Vagina (tissue), 2 donors: ENCODE results near the gene KCNE4. TPM values are rescaled to one million over a fixed set of nuclear protein-coding genes. Genes with fewer than 3 reads are reported as not detected.

Experiments
- DNase-seq, 2 donors: peaks; one replicate each; pipeline ENCODE4 v3.0.0-alpha.2; 2017; ENCODE audit errors: extremely low spot score in 2 of 2
- H3K27ac ChIP-seq: fragments of 200-600 bp; sonication (generic); one replicate; pipeline ENCODE4 v1.5.1; 2019
- H3K27me3 ChIP-seq: fragments of 200-600 bp; sonication (generic); one replicate; pipeline ENCODE4 v1.5.1; 2019
- H3K36me3 ChIP-seq, 2 donors: fragments of 200-600 bp; sonication (generic); one replicate each; pipeline ENCODE4 v1.5.1; 2017 to 2019
- H3K4me1 ChIP-seq: fragments of 200-600 bp; sonication (generic); one replicate; pipeline ENCODE4 v1.5.1; 2019
- H3K4me3 ChIP-seq, 2 donors: fragments of 200-600 bp; sonication (generic); 1 replicate in 1 of 2; 2 replicates in 1 of 2; pipeline ENCODE4 v1.5.1; 2016 to 2019
- H3K9me3 ChIP-seq: fragments of 200-600 bp; sonication (generic); one replicate; pipeline ENCODE4 v1.5.1; 2019
- CTCF ChIP-seq, 3 experiments: fragments of 450-650 bp in 2 of 3; fragments of 200-600 bp in 1 of 3; sonication (generic) in 1 of 3; IDR thresholded peaks; one replicate each; pipeline ENCODE4 v1.5.1; 2017 to 2019; ENCODE audit warnings: antibody characterized with exemption in 3 of 3, mild to moderate bottlenecking in 2 of 3, moderate library complexity in 2 of 3
- POLR2A ChIP-seq, 2 donors: fragments of 450-650 bp; IDR thresholded peaks; one replicate each; pipeline ENCODE4 v1.6.1; 2017; ENCODE audit warnings: antibody characterized with exemption in 2 of 2, mild to moderate bottlenecking in 2 of 2, moderate library complexity in 2 of 2
- POLR2AphosphoS5 ChIP-seq, 2 donors: sonication (generic); formaldehyde crosslinking; IDR thresholded peaks; one replicate each; pipeline ENCODE4 v1.9.0; 2017; ENCODE audit warnings: antibody characterized with exemption in 2 of 2, mild to moderate bottlenecking in 2 of 2, low read depth in 1 of 2; ENCODE audit not compliant: insufficient read depth in 1 of 2
- intact Hi-C: fragments of 100-400 bp; cut with DNase I; formaldehyde crosslinking; loops from one replicate; pipeline ENCODE4 v1.15.1; 2023
- total RNA-seq: library from RNA; depleted of rRNA; stranded (reverse); fragments of >200 nt; gene quantifications from one replicate; pipeline ENCODE4 v1.2.3, GENCODE V29; 2016

Gene KCNE4
- total RNA-seq, 1 donor from 2014 or later: 4.9 TPM

DNA sequence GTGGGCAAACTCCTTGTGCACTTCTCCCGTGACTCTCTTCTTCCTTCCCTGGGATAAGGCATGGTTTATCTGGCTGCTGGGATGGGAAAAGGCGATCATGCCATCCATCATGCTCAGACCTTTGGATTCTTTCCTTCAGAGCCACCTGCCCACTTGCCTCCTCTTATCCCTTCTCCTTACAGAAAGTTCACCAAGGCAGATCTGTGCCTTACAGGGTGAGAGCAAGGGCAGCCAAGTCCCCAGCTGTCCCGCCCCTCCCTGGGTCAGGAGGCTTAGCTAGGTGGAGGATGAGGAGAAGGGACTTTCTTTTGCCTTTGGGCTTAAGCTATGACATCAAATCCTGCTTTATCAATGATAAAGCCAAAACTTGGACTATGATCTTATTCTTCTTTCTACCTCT, 47.6 kb downstream of the KCNE4 start:
- TF ChIP-seq POLR2A (IDR thresholded peaks at IDR 0.05): no peak
- no peak for TF ChIP-seq POLR2AphosphoS5 (IDR thresholded peaks at IDR 0.05; ENCODE audit: insufficient read depth in 1 of 2, low read depth in 1 of 2)
- no peak for TF ChIP-seq CTCF (IDR thresholded peaks at IDR 0.05)
- DNase-seq: no peak

DNA sequence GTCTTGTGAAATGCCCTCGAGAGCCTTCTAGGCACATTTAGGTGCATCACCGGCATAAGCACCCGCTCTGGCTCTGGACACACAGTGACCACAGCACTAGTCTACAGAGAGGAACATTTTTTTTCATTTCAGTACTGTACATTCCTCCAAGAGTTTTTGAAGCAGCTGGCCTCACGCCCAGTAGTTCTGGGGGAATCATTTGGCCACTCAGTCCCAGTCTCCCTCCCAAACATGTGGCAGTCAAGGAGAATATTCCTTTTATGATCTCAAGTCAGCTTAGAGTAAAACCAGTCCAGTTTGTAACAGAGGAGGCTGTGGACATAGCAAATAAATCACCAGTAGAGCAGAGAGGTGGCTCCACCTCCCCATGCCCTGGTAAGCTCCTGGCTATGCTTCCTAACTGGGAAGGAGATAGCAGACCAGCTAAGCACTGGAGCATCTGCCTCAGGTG, 48.1 kb downstream of the KCNE4 start:
- Histone ChIP-seq H3K27ac (no peak overlapping the region), H3K4me3 (no peak overlapping the region), H3K9me3 (no peaks in the 10 kb centered on the region), H3K4me1 (no peaks in the 10 kb centered on the region), H3K27me3 (no peaks in the 10 kb centered on the region), H3K36me3 (no peaks in the 10 kb centered on the region)
- no peak for DNase-seq
- TF ChIP-seq POLR2AphosphoS5 (IDR thresholded peaks at IDR 0.05; ENCODE audit: insufficient read depth in 1 of 2, low read depth in 1 of 2) (no peak), CTCF (IDR thresholded peaks at IDR 0.05) (no peak), POLR2A (IDR thresholded peaks at IDR 0.05) (no peak)
- intact Hi-C loops: loop anchor here (10.0 kb wide), 1 partner anchor 125 kb away; no protein-coding TSS in a partner anchor

More for the DNA sequence above, 47.6 kb downstream of the KCNE4 start:
- Histone ChIP-seq H3K36me3 (no peaks in the 10 kb centered on the region), H3K4me1 (no peaks in the 10 kb centered on the region), H3K27ac (no peak overlapping the region), H3K9me3 (no peaks in the 10 kb centered on the region), H3K27me3 (no peaks in the 10 kb centered on the region), H3K4me3 (no peak overlapping the region)
- intact Hi-C loops: no loop called here

- no peaks in the 10 kb centered on the region for H3K27me3 ChIP-seq
- no peaks in the 10 kb centered on the region for H3K9me3 ChIP-seq
- TF ChIP-seq CTCF (IDR thresholded peaks at IDR 0.05) (no peak), POLR2AphosphoS5 (IDR thresholded peaks at IDR 0.05; ENCODE audit: insufficient read depth in 1 of 2, low read depth in 1 of 2) (no peak)
- no peak overlapping the region for H3K27ac ChIP-seq
- no peaks in the 10 kb centered on the region for H3K4me1 ChIP-seq
- H3K4me3 ChIP-seq: no peak overlapping the region
- intact Hi-C loops: loop anchor here (10.0 kb wide), 1 partner anchor 127 kb away; no protein-coding TSS in a partner anchor
- no peaks in the 10 kb centered on the region for H3K36me3 ChIP-seq
- DNase-seq: no peak
These were observed 49.5 kb downstream of the KCNE4 start for GRCh38 chr2:223101340-223102039.

- Histone ChIP-seq H3K4me3 (no peak overlapping the region), H3K27me3 (no peaks in the 10 kb centered on the region), H3K36me3 (no peaks in the 10 kb centered on the region), H3K4me1 (no peaks in the 10 kb centered on the region), H3K9me3 (no peaks in the 10 kb centered on the region), H3K27ac (no peak overlapping the region)
- intact Hi-C loops: loop anchor here (10.0 kb wide), 1 partner anchor 127 kb away; no protein-coding TSS in a partner anchor
- no peak for DNase-seq
- TF ChIP-seq CTCF (IDR thresholded peaks at IDR 0.05): no peak
- no peak for TF ChIP-seq POLR2A (IDR thresholded peaks at IDR 0.05)
- TF ChIP-seq POLR2AphosphoS5 (IDR thresholded peaks at IDR 0.05; ENCODE audit: insufficient read depth in 1 of 2, low read depth in 1 of 2): no peak
These were observed 50.0 kb downstream of the KCNE4 start for GRCh38 chr2:223102040-223102400.

- intact Hi-C loops: loop anchor here (10.0 kb wide), 1 partner anchor 128 kb away; no protein-coding TSS in a partner anchor
These were observed 50.5 kb downstream of the KCNE4 start for GRCh38 chr2:223102450-223102849.

More at GRCh38 chr2:223102450-223102849, 50.5 kb downstream of the KCNE4 start:
- no peak overlapping the region for H3K4me3 ChIP-seq
- H3K36me3 ChIP-seq: no peaks in the 10 kb centered on the region
- no peaks in the 10 kb centered on the region for H3K27me3 ChIP-seq
- no peak for TF ChIP-seq POLR2AphosphoS5 (IDR thresholded peaks at IDR 0.05; ENCODE audit: insufficient read depth in 1 of 2, low read depth in 1 of 2)
- H3K4me1 ChIP-seq: no peaks in the 10 kb centered on the region
- H3K9me3 ChIP-seq: no peaks in the 10 kb centered on the region
- no peak for DNase-seq
- H3K27ac ChIP-seq: no peak overlapping the region
